MCF 10A (cell line): Measurements from ENCODE around the gene CD74. TPM values are rescaled to one million over a fixed set of nuclear protein-coding genes. Genes with fewer than 3 reads are reported as not detected.

Experiments used
- BruUV-seq: library from RNA; stranded (reverse); fragments of 400-500 nt; replicated peaks from 2 replicates; lab custom pipeline; 2021; lab: Mats Ljungman, UMichigan
- CTCF ChIA-PET: fragments of 300-600 bp; sonication (Branson Sonifier 250); formaldehyde crosslinking; extraction: SDS; loops from one replicate; lab custom pipeline; 2021; ENCODE audit warnings: antibody characterized with exemption, inconsistent platforms; lab: Yijun Ruan, JAX
- POLR2A ChIA-PET: fragments of 300-600, 350-650 bp; sonication (Branson Sonifier 250); formaldehyde crosslinking; extraction: SDS; loops from one replicate; lab custom pipeline; 2020; ENCODE audit warnings: antibody characterized with exemption, inconsistent platforms; lab: Yijun Ruan, JAX
- DNase-seq: peaks from one replicate; pipeline ENCODE4 v3.0.0-alpha.2; 2018; ENCODE audit not compliant: unreplicated experiment
- H3K27ac Mint-ChIP-seq: one replicate; pipeline ENCODE4 v1.8.0; 2022; ENCODE audit warnings: mild to moderate bottlenecking, low read depth, mixed read lengths; ENCODE audit not compliant: unreplicated experiment
- H3K27me3 Mint-ChIP-seq: one replicate; pipeline ENCODE4 v1.8.0; 2022; ENCODE audit warnings: mixed read lengths; ENCODE audit not compliant: insufficient read depth, unreplicated experiment
- H3K36me3 Mint-ChIP-seq: one replicate; pipeline ENCODE4 v1.8.0; 2022; ENCODE audit warnings: mild to moderate bottlenecking, moderate library complexity, mixed read lengths; ENCODE audit not compliant: insufficient read depth, unreplicated experiment
- H3K4me1 Mint-ChIP-seq: one replicate; pipeline ENCODE4 v1.8.0; 2022; ENCODE audit warnings: mixed read lengths; ENCODE audit not compliant: insufficient read depth, unreplicated experiment
- H3K4me3 Mint-ChIP-seq: one replicate; pipeline ENCODE4 v1.8.0; 2022; ENCODE audit warnings: mild to moderate bottlenecking, moderate library complexity, mixed read lengths; ENCODE audit not compliant: unreplicated experiment
- H3K9me3 Mint-ChIP-seq: one replicate; pipeline ENCODE4 v1.8.0; 2022; ENCODE audit warnings: mixed read lengths; ENCODE audit not compliant: unreplicated experiment
- CTCF ChIP-seq: fragments of 200-600 bp; IDR thresholded peaks from one replicate; pipeline ENCODE4 v1.8.0; 2022; ENCODE audit warnings: antibody characterized with exemption, mild to moderate bottlenecking; ENCODE audit not compliant: unreplicated experiment
- intact Hi-C: fragments of 100-400 bp; cut with micrococcal nuclease; formaldehyde crosslinking; loops from 2 replicates; pipeline ENCODE4 v1.14.1; 2022
- total RNA-seq: library from RNA; stranded (reverse); gene quantifications from 2 replicates; pipeline ENCODE4 v1.2.3, GENCODE V29; 2022

The CD74 gene
- total RNA-seq, 1 experiment from 2014 or later: not detected

DNA sequence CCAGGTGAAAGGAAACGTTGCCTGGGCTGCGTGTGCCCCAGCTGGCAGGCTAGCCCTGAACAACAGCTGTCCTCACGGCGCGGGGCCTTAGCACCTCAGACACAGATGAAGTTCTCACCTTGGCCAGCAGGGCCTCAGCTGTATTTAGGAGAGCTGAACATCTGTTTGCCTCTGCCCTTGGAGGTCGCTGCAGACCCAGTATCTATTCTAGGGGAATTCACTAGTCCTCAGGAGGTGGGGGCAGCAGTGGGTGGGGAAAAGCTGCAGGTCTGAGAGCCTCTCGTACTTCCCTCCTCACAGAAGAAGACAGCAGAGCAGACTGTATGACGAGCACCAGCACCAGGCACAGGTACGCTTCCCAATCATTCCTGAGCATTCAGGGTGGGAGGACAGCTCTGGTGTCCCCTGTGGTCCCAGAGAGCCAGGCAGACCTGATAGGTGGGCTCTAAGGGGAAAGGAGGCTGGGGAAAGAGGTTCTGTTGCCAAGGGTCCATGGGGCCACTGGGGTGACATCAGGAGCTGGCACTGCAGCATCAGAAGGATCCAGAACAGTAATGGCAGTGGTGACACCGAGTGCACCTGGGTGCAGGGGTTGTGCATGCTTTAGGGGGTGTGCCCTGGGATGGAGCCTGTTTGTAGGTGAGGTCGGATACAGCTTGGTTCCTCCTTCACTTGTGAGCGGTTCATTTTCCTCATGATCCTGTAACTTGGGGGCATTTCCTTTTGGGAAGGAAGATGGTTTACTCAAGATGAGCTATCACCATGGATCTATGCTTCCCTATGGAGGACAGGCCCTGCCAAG, 13.8 kb downstream of the CD74 start:
- CTCF ChIA-PET: interaction anchor here (0.5 to 2.6 kb wide), 11 partner anchors 8 to 174 kb away, joined by 3 to 11 read pairs (median 4); no protein-coding TSS in a partner anchor
- Mint-ChIP-seq H3K36me3 (peaks cover 60% of the 10 kb centered on the region), H3K4me1 (no peaks in the 10 kb centered on the region), H3K9me3 (no peaks in the 10 kb centered on the region), H3K27ac (no peak overlapping the region), H3K4me3 (no peak overlapping the region), H3K27me3 (no peaks in the 10 kb centered on the region)
- DNase-seq: no peak
- TF ChIP-seq CTCF: peak; percentile 30
- intact Hi-C loops: no loop called here
- POLR2A ChIA-PET: interaction anchor here (1.1 to 1.5 kb wide), 4 partner anchors 12 to 51 kb away, joined by 3 to 4 read pairs (median 3); no protein-coding TSS in a partner anchor
- no TSS peak for BruUV-seq

DNA sequence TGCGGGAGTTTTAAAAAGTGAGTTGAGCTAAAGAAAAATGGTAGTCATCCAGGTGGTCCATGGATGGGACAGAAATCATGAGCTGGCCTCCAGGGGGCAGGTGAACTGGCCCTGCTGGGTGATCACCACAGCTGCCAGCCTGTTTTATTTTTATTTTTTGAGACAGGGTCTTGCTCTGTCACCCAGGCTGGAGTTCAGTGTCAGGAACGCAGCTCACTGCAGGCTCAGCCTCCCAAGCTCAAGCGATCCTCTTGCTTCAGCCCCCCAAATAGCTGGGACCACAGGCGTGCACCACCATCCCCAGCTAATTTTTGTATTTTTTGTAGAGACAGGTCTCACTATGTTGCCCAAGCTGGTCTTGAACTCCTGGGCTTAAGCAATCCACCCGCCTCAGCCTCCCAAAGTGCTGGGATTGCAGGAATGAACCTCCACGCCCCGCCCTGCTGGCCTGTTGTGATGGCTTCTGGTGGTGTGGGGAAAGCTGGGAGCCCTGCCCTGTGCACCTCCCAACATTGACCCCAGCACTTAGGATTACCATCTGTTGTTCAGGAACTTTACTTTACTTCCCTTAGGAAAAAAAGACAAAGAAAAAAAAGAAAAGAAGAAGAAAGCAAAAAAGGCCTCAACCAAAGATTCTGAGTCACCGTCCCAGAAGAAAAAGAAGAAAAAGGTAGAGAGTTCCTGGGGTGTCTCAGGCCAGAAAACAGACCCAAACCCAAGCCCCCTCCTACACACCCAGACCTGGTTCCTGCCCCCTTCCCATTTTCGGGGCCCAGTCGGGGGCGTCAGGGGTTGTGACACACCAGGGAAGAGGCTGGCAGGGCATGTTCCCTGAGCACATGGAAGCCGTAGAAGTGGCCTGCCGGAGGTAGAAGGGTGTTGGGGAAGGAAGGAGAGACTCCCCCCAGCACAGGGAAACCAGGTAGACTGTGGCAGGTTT, 14.7 kb downstream of the CD74 start:
- no TSS peak for BruUV-seq
- ChIA-PET POLR2A (interaction anchor here (1.3 kb wide), 1 partner anchor 38 kb away, joined by 4 read pairs; no protein-coding TSS in a partner anchor), CTCF (interaction anchor here (0.6 to 2.6 kb wide), 13 partner anchors 9 to 1198 kb away, joined by 3 to 12 read pairs (median 4); no protein-coding TSS in a partner anchor)
- no peak for DNase-seq
- peak; percentile 14 for TF ChIP-seq CTCF
- Mint-ChIP-seq H3K27ac (no peak overlapping the region), H3K4me3 (no peak overlapping the region), H3K36me3 (peaks cover 67% of the 10 kb centered on the region), H3K9me3 (no peaks in the 10 kb centered on the region), H3K27me3 (no peaks in the 10 kb centered on the region), H3K4me1 (no peaks in the 10 kb centered on the region)
- intact Hi-C loops: no loop called here

DNA sequence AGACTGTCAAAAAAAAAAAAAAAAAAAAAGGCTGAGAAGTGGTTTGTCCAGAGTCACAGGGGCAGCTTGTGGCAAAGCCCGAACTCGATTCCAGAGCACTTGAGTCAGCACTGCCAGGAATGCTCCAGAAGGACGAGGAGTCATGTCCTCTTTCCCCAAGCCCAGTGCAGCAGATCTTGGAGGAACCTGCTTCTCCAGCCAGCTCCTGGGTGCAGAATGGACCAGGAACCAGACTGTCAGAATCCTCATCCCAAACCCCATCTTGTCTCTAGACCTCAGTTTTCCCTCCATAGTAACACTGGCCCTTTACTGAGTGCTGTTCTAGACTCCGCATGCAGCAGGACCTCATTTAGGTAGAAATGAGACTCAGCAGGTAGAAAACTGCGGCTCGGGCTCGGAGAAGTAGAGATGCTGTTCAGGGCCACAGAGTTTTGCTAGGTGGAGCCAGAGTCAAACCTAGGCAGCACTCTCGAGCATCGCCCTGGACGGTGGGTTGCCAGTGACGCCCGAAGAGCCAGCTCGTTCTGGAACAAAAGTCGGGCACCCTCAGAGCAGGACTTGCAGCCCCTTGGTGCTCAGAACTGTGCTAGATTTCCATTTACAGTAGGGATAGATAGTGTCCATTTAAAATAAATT, 15.4 kb downstream of the CD74 start:
- H3K27ac Mint-ChIP-seq: no peak overlapping the region
- no TSS peak for BruUV-seq
- no peak for TF ChIP-seq CTCF
- no peaks in the 10 kb centered on the region for H3K27me3 Mint-ChIP-seq
- no peak overlapping the region for H3K4me3 Mint-ChIP-seq
- H3K36me3 Mint-ChIP-seq: peaks cover 75% of the 10 kb centered on the region
- no peaks in the 10 kb centered on the region for H3K9me3 Mint-ChIP-seq
- H3K4me1 Mint-ChIP-seq: no peaks in the 10 kb centered on the region
- intact Hi-C loops: no loop called here
- ChIA-PET CTCF (interaction anchor here (0.6 to 2.6 kb wide), 11 partner anchors 9 to 1199 kb away, joined by 3 to 12 read pairs (median 4); no protein-coding TSS in a partner anchor), POLR2A (no interaction called here)
- DNase-seq: no peak
